IMR-90 (cell line): ENCODE results near the gene THAP12. TPM values are rescaled to one million over a fixed set of nuclear protein-coding genes. Genes with fewer than 3 reads are reported as not detected.
A peak's percentile ranks its signal among the peaks of the same experiment; 100 is the strongest.

Experiments
- ATAC-seq: fragments of 200-7000 bp; cut with Tn5 transposase; 2 replicates; pipeline ENCODE4 v1.9.1; 2020; ENCODE audit warnings: low read depth, mild to moderate bottlenecking, moderate library complexity
- BruUV-seq: library from RNA; stranded (reverse); fragments of 400-500 nt; replicated peaks from 2 replicates; lab custom pipeline; 2021; lab: Mats Ljungman, UMichigan
- CTCF ChIA-PET: fragments of 300-600 bp; formaldehyde crosslinking; extraction: SDS; loops from one replicate; lab custom pipeline; 2021; ENCODE audit warnings: antibody characterized with exemption; lab: Yijun Ruan, JAX
- POLR2A ChIA-PET: fragments of 300-600 bp; sonication (Branson Sonifier 250); formaldehyde crosslinking; loops from one replicate; lab custom pipeline; 2022; ENCODE audit warnings: antibody characterized with exemption; ENCODE audit not compliant: unreplicated experiment; lab: Charles Lee
- DNase-seq: peaks from one replicate; pipeline ENCODE4 v3.0.0; 2013
- H2AFZ ChIP-seq: replicated peaks from 2 replicates; pipeline ENCODE3; 2013; ENCODE audit warnings: low read length, mild to moderate bottlenecking; ENCODE audit not compliant: poor library complexity
- H2AK5ac ChIP-seq: 2 replicates; pipeline ENCODE4 v1.6.1; 2013; ENCODE audit warnings: low read depth, low read length, inconsistent platforms
- H2AK9ac ChIP-seq: replicated peaks from 2 replicates; pipeline ENCODE3; 2013; ENCODE audit warnings: mild to moderate bottlenecking, low read depth, low read length, moderate library complexity; ENCODE audit not compliant: poor library complexity
- H2BK120ac ChIP-seq: 2 replicates; pipeline ENCODE4 v1.6.1; 2013; ENCODE audit warnings: low read depth, low read length, inconsistent platforms
- H2BK15ac ChIP-seq: 3 replicates; pipeline ENCODE4 v1.6.1; 2013; ENCODE audit warnings: low read depth, low read length, inconsistent platforms
- H2BK20ac ChIP-seq: 2 replicates; pipeline ENCODE4 v1.6.1; 2013; ENCODE audit warnings: low read depth, mild to moderate bottlenecking, inconsistent platforms, low read length, moderate library complexity
- H2BK5ac ChIP-seq: 2 replicates; pipeline ENCODE4 v1.6.1; 2013; ENCODE audit warnings: mild to moderate bottlenecking, low read depth, low read length, inconsistent platforms; ENCODE audit not compliant: poor library complexity, severe bottlenecking
- H3K14ac ChIP-seq: replicated peaks from 2 replicates; pipeline ENCODE4 v1.6.1; 2013; ENCODE audit warnings: low read depth, low read length, inconsistent platforms
- H3K18ac ChIP-seq: 2 replicates; pipeline ENCODE4 v1.6.1; 2013; ENCODE audit warnings: low read depth, low read length, control low read depth
- H3K23ac ChIP-seq: 2 replicates; pipeline ENCODE4 v1.6.1; 2013; ENCODE audit warnings: low read depth, low read length, inconsistent platforms
- H3K27ac ChIP-seq: 2 replicates; pipeline ENCODE4 v1.5.1; 2013; ENCODE audit warnings: mild to moderate bottlenecking, control low read depth, low read length; ENCODE audit not compliant: insufficient read depth
- H3K27me3 ChIP-seq: 2 replicates; pipeline ENCODE4 v1.6.1; 2013; ENCODE audit warnings: low read length; ENCODE audit not compliant: control insufficient read depth, insufficient read depth
- H3K36me3 ChIP-seq: 2 replicates; pipeline ENCODE4 v1.6.1; 2013; ENCODE audit warnings: low read length, mixed read lengths; ENCODE audit not compliant: control insufficient read depth, insufficient read depth
- H3K4ac ChIP-seq: 2 replicates; pipeline ENCODE4 v1.6.1; 2013; ENCODE audit warnings: low read depth, low read length, inconsistent platforms
- H3K4me1 ChIP-seq: 2 replicates; pipeline ENCODE4 v1.6.1; 2013; ENCODE audit warnings: low read length, mixed read lengths; ENCODE audit not compliant: control insufficient read depth, insufficient read depth
- H3K4me2 ChIP-seq: 2 replicates; pipeline ENCODE4 v1.6.1; 2013; ENCODE audit warnings: low read depth, mild to moderate bottlenecking, control low read depth, low read length, moderate library complexity
- H3K4me3 ChIP-seq: 2 replicates; pipeline ENCODE4 v1.5.1; 2013; ENCODE audit warnings: low read depth, mild to moderate bottlenecking, control low read depth, low read length, moderate library complexity; ENCODE audit not compliant: insufficient read depth
- H3K56ac ChIP-seq: 2 replicates; pipeline ENCODE4 v1.6.1; 2013; ENCODE audit warnings: low read length, inconsistent platforms; ENCODE audit not compliant: insufficient read depth; ENCODE audit errors: extremely low read depth
- H3K79me1 ChIP-seq, 2 experiments: 2 replicates each; pipeline ENCODE4 v1.6.1; 2013; ENCODE audit warnings: low read length in 2 of 2, inconsistent platforms in 1 of 2, low read depth in 1 of 2
- H3K9ac ChIP-seq: 2 replicates; pipeline ENCODE4 v1.6.1; 2013; ENCODE audit warnings: low read depth, low read length, control low read depth
- H3K9me1 ChIP-seq: 2 replicates; pipeline ENCODE4 v1.6.1; 2013; ENCODE audit warnings: low read length, inconsistent platforms; ENCODE audit not compliant: insufficient read depth
- H3K9me3 ChIP-seq: 2 replicates; pipeline ENCODE4 v1.6.1; 2013; ENCODE audit warnings: low read length; ENCODE audit not compliant: control insufficient read depth, insufficient read depth
- H4K20me1 ChIP-seq: 2 replicates; pipeline ENCODE4 v1.6.1; 2013; ENCODE audit warnings: low read length, inconsistent platforms; ENCODE audit not compliant: insufficient read depth
- H4K5ac ChIP-seq: 2 replicates; pipeline ENCODE4 v1.6.1; 2013; ENCODE audit warnings: mild to moderate bottlenecking, low read depth, low read length, control low read depth
- H4K8ac ChIP-seq, 2 experiments: 2 replicates each; pipeline ENCODE4 v1.6.1; 2013; ENCODE audit warnings: low read depth in 2 of 2, low read length in 2 of 2, control low read depth in 1 of 2, inconsistent platforms in 1 of 2
- H4K91ac ChIP-seq: 2 replicates; pipeline ENCODE4 v1.6.1; 2013; ENCODE audit warnings: low read depth, low read length, inconsistent platforms; ENCODE audit not compliant: insufficient read depth
- BHLHE40 ChIP-seq: fragments of 150-350 bp; IDR thresholded peaks from 2 replicates; pipeline ENCODE4 v1.6.1; 2016; ENCODE audit warnings: mild to moderate bottlenecking, low read depth, low read length
- CEBPB ChIP-seq: IDR thresholded peaks from 2 replicates; pipeline ENCODE4 v1.6.1; 2012; ENCODE audit warnings: low read depth, low read length, improper control_type of control experiment
- FOS ChIP-seq: fragments of 150-350 bp; IDR thresholded peaks from 2 replicates; pipeline ENCODE4 v1.6.1; 2016; ENCODE audit warnings: low read depth, low read length
- MAFK ChIP-seq: IDR thresholded peaks from 2 replicates; pipeline ENCODE4 v1.6.1; 2012; ENCODE audit warnings: low read depth, low read length, improper control_type of control experiment
- MAZ ChIP-seq: IDR thresholded peaks from 2 replicates; pipeline ENCODE4 v1.6.1; 2012; ENCODE audit warnings: low read depth, mild to moderate bottlenecking, low read length, improper control_type of control experiment, moderate library complexity, borderline replicate concordance
- MXI1 ChIP-seq: IDR thresholded peaks from 2 replicates; pipeline ENCODE4 v1.6.1; 2012; ENCODE audit warnings: low read depth, mild to moderate bottlenecking, low read length, moderate library complexity, borderline replicate concordance
- NFE2L2 ChIP-seq: fragments of 150-350 bp; IDR thresholded peaks from 2 replicates; pipeline ENCODE4 v1.6.1; 2016; ENCODE audit warnings: low read depth, mild to moderate bottlenecking, low read length
- POLR2A ChIP-seq: IDR thresholded peaks from 2 replicates; pipeline ENCODE4 v1.6.1; 2012; ENCODE audit warnings: mild to moderate bottlenecking, low read depth, low read length
- RAD21 ChIP-seq: IDR thresholded peaks from 2 replicates; pipeline ENCODE4 v1.6.1; 2012; ENCODE audit warnings: low read length, improper control_type of control experiment
- RCOR1 ChIP-seq: IDR thresholded peaks from 2 replicates; pipeline ENCODE4 v1.6.1; 2012; ENCODE audit warnings: mild to moderate bottlenecking, low read length, improper control_type of control experiment; ENCODE audit not compliant: insufficient replicate concordance
- SMC3 ChIP-seq: fragments of 150-350 bp; IDR thresholded peaks from 2 replicates; pipeline ENCODE4 v1.6.1; 2016; ENCODE audit warnings: low read depth, mild to moderate bottlenecking, antibody characterized with exemption, low read length, moderate library complexity
- WGBS, 2 experiments: methylation state at CpG; one replicate each; pipeline versions ENCODE4 v1.1.5 to v1.1.7; 2013; ENCODE audit warnings: missing lambda C conversion rate in 2 of 2; ENCODE audit not compliant: insufficient read length in 1 of 2; ENCODE audit errors: extremely low coverage in 2 of 2; 5-methylcytosine and 5-hydroxymethylcytosine counted together
- dilution Hi-C: fragments of 300-500 bp; cut with HindIII; formaldehyde crosslinking; loops from one replicate; pipeline ENCODE4 v1.14.3; 2018; ENCODE audit warnings: low sequenced_read_pairs; ENCODE audit not compliant: unreplicated experiment
- in situ Hi-C: fragments of 300-500 bp; cut with MboI; formaldehyde crosslinking; loops from 3 replicates; pipeline ENCODE4 v1.14.3; 2019; ENCODE audit warnings: low sequenced_read_pairs, inconsistent platforms, mixed read lengths
- intact Hi-C: fragments of 100-400 bp; cut with micrococcal nuclease; formaldehyde crosslinking; loops from 2 replicates; pipeline ENCODE4 v1.10.0; 2022
- polyA plus RNA-seq, 3 experiments: library from polyadenylated mRNA; depleted of rRNA; stranded (reverse); fragments of >200 nt; gene quantifications; 2 replicates each; pipeline ENCODE4 v1.2.3, GENCODE V29; 2012; ENCODE audit warnings: low replicate concordance in 1 of 3
- total RNA-seq: library from RNA; depleted of rRNA; stranded (reverse); fragments of >200 nt; gene quantifications from 2 replicates; pipeline ENCODE4 v1.2.3, GENCODE V29; 2012
- TF ChIP-seq, protein P1 (sequence below): conservative IDR thresholded peaks from 2 replicates; pipeline ENCODE4 v1.5.1; 2012; ENCODE audit warnings: mild to moderate bottlenecking, low read depth, low read length, improper control_type of control experiment
- TF ChIP-seq, protein P2 (sequence below): fragments of 150-350 bp; IDR thresholded peaks from 2 replicates; pipeline ENCODE4 v1.6.1; 2016; ENCODE audit warnings: low read depth, mild to moderate bottlenecking, low read length, moderate library complexity, borderline replicate concordance

The THAP12 gene
- total and polyA plus RNA-seq, 2 of the 4 experiments (the other 2 are of a cell fraction) = 25.1 to 27.3 TPM

DNA sequence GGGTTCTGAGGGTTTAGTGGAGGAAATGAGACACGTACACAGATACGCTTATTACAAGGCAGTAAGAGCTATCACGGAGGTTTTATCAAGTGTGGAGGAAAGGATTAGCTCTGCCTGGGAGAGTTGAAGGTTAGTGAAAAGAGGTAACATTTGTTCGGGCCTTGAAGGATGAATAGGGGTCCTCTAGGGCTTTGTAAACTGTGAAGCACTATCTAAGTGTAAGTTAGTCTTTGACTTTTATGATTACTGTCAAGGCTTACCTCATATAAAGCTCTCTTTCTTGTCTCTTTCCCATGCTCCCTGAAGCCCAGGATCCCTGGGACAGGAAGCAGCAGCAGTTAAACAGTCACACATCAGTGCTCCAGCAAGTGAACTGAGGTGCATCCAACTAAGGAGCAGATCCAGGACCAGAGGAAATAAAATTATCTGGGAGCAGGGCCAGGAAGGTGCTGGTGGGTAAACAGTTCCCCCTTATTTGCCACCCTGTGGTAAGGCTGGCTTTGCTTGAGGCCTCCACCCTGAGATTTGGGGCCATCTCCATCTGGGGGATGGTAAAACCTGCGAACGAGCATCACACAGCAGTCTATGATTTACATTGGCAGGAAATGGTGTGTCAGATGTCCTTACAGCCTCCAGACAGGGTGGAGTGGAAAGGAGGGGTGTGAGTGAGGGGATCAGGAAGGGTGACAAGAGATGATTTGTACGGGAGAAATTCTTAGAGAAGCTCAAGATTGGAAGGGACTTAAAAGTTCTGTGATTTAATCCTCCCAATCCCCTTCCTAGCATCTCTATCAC, 27.4 kb upstream of the THAP12 start:
- H3K56ac ChIP-seq = no peak overlapping the region
- ATAC-seq = no peak
- ChIA-PET CTCF (no interaction called here), POLR2A (no interaction called here)
- no peak overlapping the region for H3K14ac ChIP-seq
- dilution Hi-C loops = no loop called here
- H3K4me1 ChIP-seq = no peaks in the 10 kb centered on the region
- no peak overlapping the region for H3K23ac ChIP-seq
- H2AK5ac ChIP-seq = no peak overlapping the region
- in situ Hi-C loops = no loop called here
- no peak overlapping the region for H3K4ac ChIP-seq
- H4K5ac ChIP-seq = no peak overlapping the region
- H4K91ac ChIP-seq = no peak overlapping the region
- no TSS peak for BruUV-seq
- H2BK20ac ChIP-seq = no peak overlapping the region
- no peak overlapping the region for H2AK9ac ChIP-seq
- H3K4me3 ChIP-seq = no peak overlapping the region
- H3K36me3 ChIP-seq = no peaks in the 10 kb centered on the region
- no peak for DNase-seq
- no peak overlapping the region for H3K27ac ChIP-seq
- H2BK15ac ChIP-seq = no peak overlapping the region
- no peak overlapping the region for H3K18ac ChIP-seq
- no peak overlapping the region for H4K8ac ChIP-seq
- no peak overlapping the region for H2BK5ac ChIP-seq
- no peak overlapping the region for H2BK120ac ChIP-seq
- peak overlapping the region; percentile 2 for H2AFZ ChIP-seq
- peaks cover 3% of the 10 kb centered on the region; the same call in 1 of the 2 replicates for H3K9me1 ChIP-seq
- 50% methylated on average over 2 of the region's 7 CpGs; no CpG with 5 or more reads in 1 of the 2 experiments for WGBS, 2 experiments
- no peaks in the 10 kb centered on the region for H4K20me1 ChIP-seq
- no peak overlapping the region for H3K9ac ChIP-seq
- TF ChIP-seq, protein P1, sequence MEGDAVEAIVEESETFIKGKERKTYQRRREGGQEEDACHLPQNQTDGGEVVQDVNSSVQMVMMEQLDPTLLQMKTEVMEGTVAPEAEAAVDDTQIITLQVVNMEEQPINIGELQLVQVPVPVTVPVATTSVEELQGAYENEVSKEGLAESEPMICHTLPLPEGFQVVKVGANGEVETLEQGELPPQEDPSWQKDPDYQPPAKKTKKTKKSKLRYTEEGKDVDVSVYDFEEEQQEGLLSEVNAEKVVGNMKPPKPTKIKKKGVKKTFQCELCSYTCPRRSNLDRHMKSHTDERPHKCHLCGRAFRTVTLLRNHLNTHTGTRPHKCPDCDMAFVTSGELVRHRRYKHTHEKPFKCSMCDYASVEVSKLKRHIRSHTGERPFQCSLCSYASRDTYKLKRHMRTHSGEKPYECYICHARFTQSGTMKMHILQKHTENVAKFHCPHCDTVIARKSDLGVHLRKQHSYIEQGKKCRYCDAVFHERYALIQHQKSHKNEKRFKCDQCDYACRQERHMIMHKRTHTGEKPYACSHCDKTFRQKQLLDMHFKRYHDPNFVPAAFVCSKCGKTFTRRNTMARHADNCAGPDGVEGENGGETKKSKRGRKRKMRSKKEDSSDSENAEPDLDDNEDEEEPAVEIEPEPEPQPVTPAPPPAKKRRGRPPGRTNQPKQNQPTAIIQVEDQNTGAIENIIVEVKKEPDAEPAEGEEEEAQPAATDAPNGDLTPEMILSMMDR = no peak
- TF ChIP-seq MAZ = no peak
- no peak for TF ChIP-seq NFE2L2
- no peak for TF ChIP-seq SMC3
- TF ChIP-seq, protein P2, sequence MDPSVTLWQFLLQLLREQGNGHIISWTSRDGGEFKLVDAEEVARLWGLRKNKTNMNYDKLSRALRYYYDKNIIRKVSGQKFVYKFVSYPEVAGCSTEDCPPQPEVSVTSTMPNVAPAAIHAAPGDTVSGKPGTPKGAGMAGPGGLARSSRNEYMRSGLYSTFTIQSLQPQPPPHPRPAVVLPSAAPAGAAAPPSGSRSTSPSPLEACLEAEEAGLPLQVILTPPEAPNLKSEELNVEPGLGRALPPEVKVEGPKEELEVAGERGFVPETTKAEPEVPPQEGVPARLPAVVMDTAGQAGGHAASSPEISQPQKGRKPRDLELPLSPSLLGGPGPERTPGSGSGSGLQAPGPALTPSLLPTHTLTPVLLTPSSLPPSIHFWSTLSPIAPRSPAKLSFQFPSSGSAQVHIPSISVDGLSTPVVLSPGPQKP = no peak
- TF ChIP-seq MAFK = no peak
- no peak for TF ChIP-seq BHLHE40
- no peak for TF ChIP-seq RCOR1
- TF ChIP-seq MXI1 = no peak
- TF ChIP-seq POLR2A = no peak
- TF ChIP-seq CEBPB = no peak
- TF ChIP-seq RAD21 = no peak
- TF ChIP-seq FOS = no peak
- H3K4me2 ChIP-seq = no peak overlapping the region
- H3K79me1 ChIP-seq = no peaks in the 10 kb centered on the region
- H3K27me3 ChIP-seq = peaks cover 39% of the 10 kb centered on the region
- intact Hi-C loops = no loop called here
- H3K9me3 ChIP-seq = no peaks in the 10 kb centered on the region
